Liver (tissue), 9 donors: ENCODE results near the gene AP4E1. TPM values are rescaled to one million over a fixed set of nuclear protein-coding genes. Genes with fewer than 3 reads are reported as not detected.
"Not testable (repeated sequence)": the region's sequence is repeated elsewhere in the genome, so short reads cannot be mapped to it uniquely, and the experiment has no call there.

Experiments
- DNase-seq: peaks from one replicate; pipeline ENCODE4 v3.0.0-alpha.2; 2017; ENCODE audit warnings: low spot score
- H3K27ac ChIP-seq, 2 donors: one replicate each; pipeline ENCODE4 v1.7.0; 2013; ENCODE audit warnings: inconsistent platforms in 2 of 2, low read length in 2 of 2, control low read depth in 1 of 2, low read depth in 1 of 2, mild to moderate bottlenecking in 1 of 2
- H3K27me3 ChIP-seq, 4 donors: one replicate each; pipeline versions ENCODE4 v1.6.1 to v1.7.0; 2013; ENCODE audit warnings: low read length in 3 of 4, inconsistent platforms in 1 of 4, mild to moderate bottlenecking in 1 of 4, moderate library complexity in 1 of 4; ENCODE audit not compliant: control insufficient read depth in 4 of 4, insufficient read depth in 4 of 4
- H3K36me3 ChIP-seq, 4 donors: one replicate each; pipeline versions ENCODE4 v1.6.1 to v1.7.0; 2013; ENCODE audit warnings: low read length in 3 of 4, mild to moderate bottlenecking in 3 of 4, low read depth in 1 of 4, moderate library complexity in 1 of 4; ENCODE audit not compliant: control insufficient read depth in 4 of 4, insufficient read depth in 3 of 4
- H3K4me1 ChIP-seq, 4 donors: one replicate each; pipeline versions ENCODE4 v1.6.1 to v1.7.0; 2013; ENCODE audit warnings: low read length in 3 of 4, mild to moderate bottlenecking in 3 of 4, moderate library complexity in 1 of 4; ENCODE audit not compliant: control insufficient read depth in 4 of 4, insufficient read depth in 4 of 4
- H3K4me3 ChIP-seq, 3 donors: one replicate each; pipeline versions ENCODE4 v1.6.1 to v1.7.0; 2013; ENCODE audit warnings: low read length in 3 of 3, control low read depth in 1 of 3, low read depth in 1 of 3, mild to moderate bottlenecking in 1 of 3
- H3K9ac ChIP-seq, 2 donors: one replicate each; pipeline ENCODE4 v1.7.0; 2013; ENCODE audit warnings: low read length in 2 of 2, mild to moderate bottlenecking in 2 of 2, moderate library complexity in 2 of 2, control low read depth in 1 of 2, low read depth in 1 of 2
- H3K9me3 ChIP-seq, 4 donors: one replicate each; pipeline versions ENCODE4 v1.6.1 to v1.7.0; 2013; ENCODE audit warnings: low read length in 3 of 4; ENCODE audit not compliant: control insufficient read depth in 4 of 4
- EGR1 ChIP-seq, 2 donors: IDR thresholded peaks; 2 replicates each; pipeline ENCODE4 v1.6.1; 2016 to 2018; ENCODE audit warnings: antibody characterized with exemption in 2 of 2, low read depth in 2 of 2
- FOXA1 ChIP-seq: IDR thresholded peaks from 2 replicates; pipeline ENCODE4 v1.6.1; 2016; ENCODE audit warnings: antibody characterized with exemption
- FOXA2 ChIP-seq: IDR thresholded peaks from 2 replicates; pipeline ENCODE4 v1.6.1; 2016; ENCODE audit warnings: antibody characterized with exemption
- GABPA ChIP-seq, 2 donors: IDR thresholded peaks in 1 of 2; conservative IDR thresholded peaks in 1 of 2; 2 replicates each; pipeline ENCODE4 v1.6.1; 2016; ENCODE audit warnings: antibody characterized with exemption in 2 of 2, mild to moderate bottlenecking in 1 of 2, moderate library complexity in 1 of 2
- HNF4A ChIP-seq, 2 donors: conservative IDR thresholded peaks; 2 replicates each; pipeline ENCODE4 v1.6.1; 2016; ENCODE audit warnings: antibody characterized with exemption in 2 of 2, mild to moderate bottlenecking in 2 of 2
- HNF4G ChIP-seq: IDR thresholded peaks from 2 replicates; pipeline ENCODE4 v1.6.1; 2016; ENCODE audit warnings: antibody characterized with exemption
- JUND ChIP-seq, 2 donors: IDR thresholded peaks; 2 replicates each; pipeline ENCODE4 v1.6.1; 2016; ENCODE audit warnings: antibody characterized with exemption in 2 of 2
- RAD21 ChIP-seq, 2 donors: IDR thresholded peaks; 2 replicates each; pipeline ENCODE4 v1.6.1; 2016; ENCODE audit warnings: antibody characterized with exemption in 2 of 2, mild to moderate bottlenecking in 2 of 2
- RXRA ChIP-seq, 2 donors: IDR thresholded peaks; 2 replicates each; pipeline ENCODE4 v1.6.1; 2017 to 2018; ENCODE audit warnings: antibody characterized with exemption in 2 of 2, mild to moderate bottlenecking in 1 of 2
- SP1 ChIP-seq: IDR thresholded peaks from 2 replicates; pipeline ENCODE4 v1.6.1; 2018; ENCODE audit warnings: antibody characterized with exemption, mild to moderate bottlenecking
- TAF1 ChIP-seq: conservative IDR thresholded peaks from 2 replicates; pipeline ENCODE4 v1.6.1; 2016; ENCODE audit warnings: antibody characterized with exemption, mild to moderate bottlenecking
- YY1 ChIP-seq: IDR thresholded peaks from 2 replicates; pipeline ENCODE4 v1.6.1; 2016; ENCODE audit warnings: antibody characterized with exemption, mild to moderate bottlenecking
- WGBS: extraction: QIAGEN DNeasy Blood & Tissue Kit; methylation state at CpG from one replicate; pipeline ENCODE4 v1.1.7; 2013; 5-methylcytosine and 5-hydroxymethylcytosine counted together
- polyA plus RNA-seq, 2 donors: library from polyadenylated mRNA; stranded (reverse) in 1 of 2; unstranded in 1 of 2; fragments of 200-250 nt in 1 of 2; fragments of >200 nt in 1 of 2; fragmentation: Nextera tagmentation in 1 of 2; extraction: Ambion mirVana in 1 of 2; gene quantifications; one replicate each; pipeline versions ENCODE4 v1.2.1 to v1.2.3, GENCODE V29; 2013 to 2015
- total RNA-seq, 2 donors: library from RNA; depleted of rRNA; stranded (reverse); fragments of >200 nt; gene quantifications; one replicate each; pipeline ENCODE4 v1.2.3, GENCODE V29; 2014
- TF ChIP-seq, protein P1 (sequence below): IDR thresholded peaks from 2 replicates; pipeline ENCODE4 v1.6.1; 2016; ENCODE audit warnings: antibody characterized with exemption
- TF ChIP-seq, protein P2 (sequence below): IDR thresholded peaks from 2 replicates; pipeline ENCODE4 v1.6.1; 2016; ENCODE audit warnings: antibody characterized with exemption
- TF ChIP-seq, protein P3 (sequence below): IDR thresholded peaks from 2 replicates; pipeline ENCODE4 v1.6.1; 2016; ENCODE audit warnings: antibody characterized with exemption
- donor health status: healthy.
- donor health status: healthy.
- donor health status: healthy.
- donor health status: healthy.
- donor health status: healthy.

Gene AP4E1
- total and polyA plus RNA-seq, 4 donors = 1.3 to 10.2 (median 4.6) TPM

DNA sequence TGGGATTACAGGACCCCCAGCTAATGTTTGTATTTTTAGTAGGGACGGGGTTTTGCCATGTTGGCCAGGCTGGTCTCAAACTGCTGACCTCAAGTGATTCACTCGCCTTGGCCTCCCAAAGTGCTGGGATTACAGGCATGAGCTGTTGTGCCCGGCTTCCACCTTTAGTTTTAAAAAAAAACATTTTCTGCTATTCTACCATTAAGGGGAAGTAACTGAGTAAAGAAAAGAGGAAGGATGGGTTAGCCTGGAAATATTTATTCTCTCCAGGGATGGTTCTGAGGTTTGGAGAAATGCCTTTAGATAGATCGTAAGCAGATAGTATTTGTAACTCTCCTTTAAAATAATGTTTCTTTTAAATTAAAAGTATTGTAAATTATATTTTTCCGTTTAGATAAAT, 3.1 kb downstream of the AP4E1 start:
- WGBS = 85% methylated on average over 5 of the region's 5 CpGs
- Histone ChIP-seq H3K9ac (no peak overlapping the region), H3K27me3 (no peaks in the 10 kb centered on the region), H3K9me3 (no peaks in the 10 kb centered on the region), H3K36me3 (peaks cover 3 to 20% (median 11%) of the 10 kb centered on the region in 4 donors), H3K4me1 (peaks cover 5 to 25% (median 9%) of the 10 kb centered on the region in 4 donors), H3K4me3 (no peak overlapping the region), H3K27ac (no peak overlapping the region)
- DNase-seq = no peak
- TF ChIP-seq RXRA (IDR thresholded peaks at IDR 0.05) = no peak
- TF ChIP-seq, protein P1, sequence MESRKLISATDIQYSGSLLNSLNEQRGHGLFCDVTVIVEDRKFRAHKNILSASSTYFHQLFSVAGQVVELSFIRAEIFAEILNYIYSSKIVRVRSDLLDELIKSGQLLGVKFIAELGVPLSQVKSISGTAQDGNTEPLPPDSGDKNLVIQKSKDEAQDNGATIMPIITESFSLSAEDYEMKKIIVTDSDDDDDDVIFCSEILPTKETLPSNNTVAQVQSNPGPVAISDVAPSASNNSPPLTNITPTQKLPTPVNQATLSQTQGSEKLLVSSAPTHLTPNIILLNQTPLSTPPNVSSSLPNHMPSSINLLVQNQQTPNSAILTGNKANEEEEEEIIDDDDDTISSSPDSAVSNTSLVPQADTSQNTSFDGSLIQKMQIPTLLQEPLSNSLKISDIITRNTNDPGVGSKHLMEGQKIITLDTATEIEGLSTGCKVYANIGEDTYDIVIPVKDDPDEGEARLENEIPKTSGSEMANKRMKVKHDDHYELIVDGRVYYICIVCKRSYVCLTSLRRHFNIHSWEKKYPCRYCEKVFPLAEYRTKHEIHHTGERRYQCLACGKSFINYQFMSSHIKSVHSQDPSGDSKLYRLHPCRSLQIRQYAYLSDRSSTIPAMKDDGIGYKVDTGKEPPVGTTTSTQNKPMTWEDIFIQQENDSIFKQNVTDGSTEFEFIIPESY = no peak
- no peak for TF ChIP-seq TAF1
- TF ChIP-seq HNF4A (conservative IDR thresholded peaks at IDR 0.05) = no peak
- TF ChIP-seq HNF4G = no peak
- no peak for TF ChIP-seq RAD21 (IDR thresholded peaks at IDR 0.05)
- no peak for TF ChIP-seq EGR1 (IDR thresholded peaks at IDR 0.05; ENCODE audit: low read depth in 2 of 2)
- no peak for TF ChIP-seq GABPA (IDR thresholded peaks at IDR 0.05 in 1 of 2, conservative IDR thresholded peaks at IDR 0.05 in 1 of 2)
- no peak for TF ChIP-seq FOXA2
- no peak for TF ChIP-seq JUND (IDR thresholded peaks at IDR 0.05)
- TF ChIP-seq FOXA1 = no peak
- TF ChIP-seq SP1 = no peak
- no peak for TF ChIP-seq YY1
- TF ChIP-seq, protein P2, sequence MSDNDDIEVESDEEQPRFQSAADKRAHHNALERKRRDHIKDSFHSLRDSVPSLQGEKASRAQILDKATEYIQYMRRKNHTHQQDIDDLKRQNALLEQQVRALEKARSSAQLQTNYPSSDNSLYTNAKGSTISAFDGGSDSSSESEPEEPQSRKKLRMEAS = no peak

DNA sequence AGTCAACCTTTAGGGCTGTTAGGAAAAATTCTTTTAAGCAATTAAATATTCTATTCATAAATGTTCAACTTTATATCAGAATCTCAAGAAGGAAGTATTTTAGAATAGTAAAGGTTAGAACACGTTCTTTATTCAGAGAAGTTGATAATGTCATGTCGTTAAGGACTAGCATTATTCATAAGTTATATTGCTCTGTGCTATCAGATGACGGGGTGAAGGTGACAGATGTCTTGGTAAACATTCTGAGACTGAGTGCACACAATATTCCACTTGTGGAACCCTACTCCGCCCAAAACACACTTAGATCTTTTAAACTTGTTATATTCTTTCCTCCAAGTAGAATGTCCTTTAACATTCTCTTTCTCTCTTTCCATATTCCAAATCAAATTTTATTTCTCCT, 7.9 kb downstream of the AP4E1 start:
- TF ChIP-seq, protein P3, sequence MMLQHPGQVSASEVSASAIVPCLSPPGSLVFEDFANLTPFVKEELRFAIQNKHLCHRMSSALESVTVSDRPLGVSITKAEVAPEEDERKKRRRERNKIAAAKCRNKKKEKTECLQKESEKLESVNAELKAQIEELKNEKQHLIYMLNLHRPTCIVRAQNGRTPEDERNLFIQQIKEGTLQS = no peak
- Histone ChIP-seq H3K27me3 (no peaks in the 10 kb centered on the region), H3K4me1 (no peaks in the 10 kb centered on the region), H3K9me3 (no peaks in the 10 kb centered on the region), H3K36me3 (peaks cover 7 to 24% (median 15%) of the 10 kb centered on the region in 4 donors), H3K27ac (no peak overlapping the region), H3K9ac (no peak overlapping the region), H3K4me3 (no peak overlapping the region)
- 93% methylated on average over 4 of the region's 4 CpGs for WGBS
- DNase-seq = no peak

DNA sequence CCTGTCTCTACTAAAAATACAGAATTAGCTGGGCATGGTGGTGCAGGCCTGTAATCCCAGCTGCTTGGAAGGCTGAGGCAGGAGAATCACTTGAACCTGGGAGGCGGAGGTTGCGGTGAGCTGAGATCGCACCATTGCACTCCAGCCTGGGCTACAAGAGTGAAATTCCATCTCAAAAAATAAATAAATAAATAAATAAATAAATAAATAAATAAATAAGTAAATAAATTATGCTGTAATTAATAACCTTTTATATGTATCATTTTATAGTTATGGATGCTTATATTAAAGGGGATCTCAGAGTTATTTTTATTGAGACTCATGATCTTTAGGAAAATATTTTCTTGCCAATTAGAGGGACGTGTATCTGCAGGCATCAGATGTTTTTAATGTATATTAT, 10.9 kb downstream of the AP4E1 start:
- WGBS = 98% methylated on average over 4 of the region's 4 CpGs
- not testable (repeated sequence) for DNase-seq, H3K27ac ChIP-seq, H3K4me1 ChIP-seq, H3K9ac ChIP-seq, H3K27me3 ChIP-seq, H3K9me3 ChIP-seq, H3K4me3 ChIP-seq
- H3K36me3 ChIP-seq = peaks cover 4 to 23% (median 10%) of the 10 kb centered on the region in 4 donors
